Measurements from ENCODE around the gene MYO7B.

The MYO7B gene

DNA sequence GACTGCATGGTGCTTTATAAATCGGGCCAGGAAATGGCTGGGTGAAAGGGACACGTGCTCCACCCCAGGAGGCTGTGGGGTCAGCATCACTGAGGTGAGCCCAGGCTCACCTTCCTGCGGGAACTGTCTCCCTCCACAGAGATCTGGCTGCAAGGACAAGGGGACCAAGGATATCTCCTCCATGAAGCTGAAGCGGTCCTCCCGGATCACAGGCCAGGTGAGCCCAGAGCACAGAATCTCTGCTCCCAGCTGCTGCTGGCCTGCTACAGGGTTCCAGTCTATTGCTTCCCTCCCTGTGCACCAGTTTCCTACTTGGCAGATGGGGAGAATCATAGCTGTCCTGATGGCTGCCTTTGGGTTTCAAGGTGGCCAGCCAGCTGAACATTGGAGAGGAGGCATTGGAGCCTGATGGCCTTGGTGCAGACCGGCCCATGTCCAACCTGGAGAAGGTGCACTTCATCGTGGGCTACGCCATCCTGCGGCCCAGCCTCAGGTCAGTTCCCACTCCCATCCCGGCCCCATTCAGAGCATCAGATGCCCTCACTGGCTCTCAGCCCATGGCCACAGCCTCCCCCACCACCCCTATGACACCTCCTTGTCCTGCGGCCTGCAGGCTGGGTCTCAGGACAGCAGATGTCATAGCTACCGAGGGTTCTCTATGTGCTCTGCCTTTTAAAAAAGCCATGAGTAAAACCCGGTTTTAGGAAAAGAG is 76.8 kb downstream of the MYO7B start:
- DNase-seq, result no peak

DNA sequence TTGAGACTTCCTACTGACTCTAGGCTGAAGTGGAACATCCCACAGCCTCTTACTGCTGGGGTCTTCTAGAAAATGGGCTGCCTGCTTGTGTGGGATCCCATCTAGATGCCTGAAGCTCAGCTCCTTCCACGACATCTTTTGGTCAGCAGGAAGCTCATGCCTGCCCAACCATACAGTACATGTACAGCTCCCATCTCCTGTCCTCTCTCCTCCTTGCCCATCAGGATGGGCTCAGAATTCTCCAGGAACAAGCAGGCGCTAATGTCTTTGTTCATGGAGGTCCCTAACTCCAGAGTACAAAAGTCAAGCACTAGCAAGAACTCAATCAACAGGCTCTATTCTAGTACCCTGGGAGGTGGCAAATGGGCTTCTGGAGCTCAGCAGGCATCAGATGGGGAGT is 78.8 kb downstream of the MYO7B start:
- no peak for DNase-seq

DNA sequence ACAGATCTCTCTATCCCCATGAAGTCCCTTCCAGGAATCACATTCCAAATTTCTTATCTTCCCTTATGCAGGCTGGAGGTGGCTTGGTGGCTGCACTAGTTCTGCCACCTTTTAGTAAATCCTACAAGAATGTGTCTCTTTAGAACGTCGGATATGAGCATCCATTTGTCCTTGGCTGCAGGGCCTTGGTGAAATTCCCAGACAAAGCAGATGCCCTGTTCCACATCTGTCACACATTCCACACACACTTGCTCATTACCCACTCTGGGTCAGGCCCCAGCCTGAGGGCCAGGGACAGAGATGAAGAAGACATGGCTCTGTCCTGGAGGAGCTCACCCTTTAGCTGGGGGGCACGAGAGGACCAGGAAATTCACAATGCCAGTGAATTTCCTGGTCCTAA is 79.2 kb downstream of the MYO7B start:
- DNase-seq, result no peak

DNA sequence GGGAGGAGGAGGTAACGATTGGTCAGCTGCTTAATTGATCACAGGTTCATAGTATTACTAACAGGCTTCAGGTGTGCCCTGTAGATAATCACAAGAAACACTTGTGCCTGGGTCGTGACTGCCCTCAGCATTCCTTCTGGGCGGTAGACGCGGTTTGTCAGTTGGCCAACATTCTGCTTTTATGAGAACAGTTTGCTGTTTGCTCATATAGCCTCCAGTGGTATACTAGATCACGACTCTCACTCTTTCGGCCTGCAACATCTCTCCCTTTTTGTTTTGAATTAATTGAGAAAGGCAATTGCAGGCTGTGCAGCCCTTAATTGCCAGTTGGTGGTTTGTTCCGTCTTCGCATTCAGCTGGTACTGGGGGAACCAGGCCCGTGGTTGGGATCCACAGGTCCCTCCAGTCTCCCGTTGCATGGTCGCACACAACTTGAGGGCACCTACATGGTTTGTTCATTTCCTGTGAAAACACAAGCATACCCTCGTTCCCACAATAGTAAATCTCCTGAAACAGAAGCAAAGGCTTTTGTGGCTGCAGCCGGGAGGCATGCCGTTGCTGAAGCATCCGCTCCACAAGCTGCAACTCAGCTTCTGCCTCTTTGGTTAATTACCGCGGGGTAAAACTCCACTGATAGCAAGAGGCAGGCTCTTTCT is 80.2 kb downstream of the MYO7B start:
- no peak for DNase-seq

DNA sequence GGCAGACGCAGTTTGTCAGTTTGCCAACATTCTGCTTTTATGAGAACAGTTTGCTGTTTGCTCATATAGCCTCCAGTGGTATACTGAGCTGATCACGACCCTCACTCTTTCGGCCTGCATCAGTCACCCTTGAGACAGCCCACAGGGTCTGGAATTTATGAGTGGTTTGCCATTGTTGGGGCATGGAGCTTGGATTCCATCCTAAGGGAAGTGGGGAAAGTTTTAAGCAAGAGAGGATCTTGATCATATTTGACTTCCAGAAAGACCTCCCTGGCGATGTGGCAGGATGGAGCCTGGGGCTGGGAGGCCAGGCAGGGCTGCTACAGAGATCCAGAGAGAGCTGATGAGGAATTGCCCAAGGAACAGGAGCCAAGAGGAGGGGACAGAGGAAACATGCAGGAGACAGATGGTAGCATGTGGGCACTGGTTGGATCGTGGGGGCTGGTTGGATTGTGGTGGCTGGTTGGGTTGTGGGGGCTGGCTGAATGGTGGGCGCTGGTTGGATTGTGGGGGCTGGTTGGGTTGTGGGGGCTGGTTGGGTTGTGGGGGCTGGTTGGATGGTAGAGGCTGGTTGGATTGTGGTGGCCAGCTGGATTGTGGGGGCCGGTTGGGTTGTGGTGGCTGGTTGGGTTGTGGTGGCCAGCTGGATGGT is 83.2 kb downstream of the MYO7B start:
- DNase-seq, result no peak

DNA sequence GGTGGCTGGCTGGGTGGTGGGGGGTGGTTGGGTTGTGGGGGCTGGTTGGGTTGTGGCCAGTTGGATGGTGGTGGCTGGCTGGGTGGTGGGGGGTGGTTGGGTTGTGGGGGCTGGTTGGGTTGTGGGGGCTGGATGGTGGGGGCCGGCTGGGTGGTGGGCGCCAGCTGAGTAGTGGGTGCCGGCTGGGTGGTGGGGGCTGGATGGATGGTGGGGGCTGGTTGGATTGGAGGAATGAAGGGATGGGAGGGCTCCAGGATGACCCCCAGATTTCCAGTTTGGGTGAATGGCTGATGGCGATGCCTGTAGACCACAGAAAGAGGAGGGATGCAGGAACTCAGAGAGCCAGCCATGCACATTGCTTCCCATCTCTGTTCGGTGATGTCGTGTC is 83.7 kb downstream of the MYO7B start:
- no peak for DNase-seq

DNA sequence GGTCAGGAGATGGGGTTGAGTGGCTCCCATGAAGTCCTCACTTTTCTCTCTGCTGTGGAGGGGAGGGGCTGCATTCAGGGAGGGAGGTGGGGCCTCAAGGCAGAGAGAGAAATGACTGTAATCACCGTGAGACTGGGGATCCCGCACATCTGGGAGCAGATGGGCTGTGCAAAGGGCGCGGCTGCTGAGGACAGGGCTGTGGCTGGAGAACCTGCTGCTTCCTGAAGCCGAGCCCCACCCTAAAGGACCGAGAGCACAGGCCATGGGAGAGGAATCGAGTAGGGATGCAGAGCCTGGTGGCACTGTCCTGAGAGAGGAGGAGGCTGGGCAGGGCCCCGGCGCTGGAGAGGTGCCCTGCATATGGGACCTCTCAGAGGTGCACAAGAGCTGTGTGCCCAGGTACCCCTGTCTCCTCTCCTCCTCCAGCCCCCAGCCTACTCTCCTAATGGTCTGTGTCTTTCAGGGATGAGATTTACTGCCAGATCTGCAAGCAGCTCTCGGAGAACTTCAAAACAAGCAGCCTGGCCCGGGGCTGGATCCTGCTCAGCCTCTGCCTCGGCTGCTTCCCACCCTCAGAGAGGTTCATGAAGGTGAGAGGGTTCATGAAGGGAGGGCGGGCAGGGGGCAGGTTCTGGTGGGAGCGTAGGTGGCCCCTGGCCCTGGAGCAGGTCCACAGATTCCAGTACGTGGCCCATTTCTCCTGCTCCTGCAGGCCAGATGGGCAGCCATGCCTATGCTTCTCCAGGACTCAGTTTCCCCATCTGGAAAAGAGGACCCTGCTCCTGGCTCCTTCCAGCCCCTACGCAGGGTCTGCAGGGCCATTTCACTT is 84.6 kb downstream of the MYO7B start:
- no peak for DNase-seq

DNA sequence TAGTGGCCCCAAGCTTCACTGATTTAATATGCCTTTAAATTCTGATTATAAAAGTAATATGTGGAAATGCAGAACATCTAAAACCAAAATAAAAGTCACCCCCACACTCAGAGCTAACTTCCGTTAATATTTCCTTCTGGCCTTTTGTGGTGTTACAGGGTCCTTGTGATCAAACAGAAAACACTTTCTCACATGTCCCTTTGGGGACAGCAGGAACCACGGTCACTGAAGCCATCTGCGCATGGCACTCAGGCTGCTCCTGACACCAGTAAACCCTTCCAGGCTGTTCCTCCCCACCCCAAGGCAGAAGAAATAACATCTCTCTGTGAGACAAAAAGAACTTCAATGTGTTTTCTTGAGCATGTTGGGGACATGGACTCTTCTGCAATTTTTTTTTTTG is 85.4 kb downstream of the MYO7B start:
- DNase-seq, result no peak

DNA sequence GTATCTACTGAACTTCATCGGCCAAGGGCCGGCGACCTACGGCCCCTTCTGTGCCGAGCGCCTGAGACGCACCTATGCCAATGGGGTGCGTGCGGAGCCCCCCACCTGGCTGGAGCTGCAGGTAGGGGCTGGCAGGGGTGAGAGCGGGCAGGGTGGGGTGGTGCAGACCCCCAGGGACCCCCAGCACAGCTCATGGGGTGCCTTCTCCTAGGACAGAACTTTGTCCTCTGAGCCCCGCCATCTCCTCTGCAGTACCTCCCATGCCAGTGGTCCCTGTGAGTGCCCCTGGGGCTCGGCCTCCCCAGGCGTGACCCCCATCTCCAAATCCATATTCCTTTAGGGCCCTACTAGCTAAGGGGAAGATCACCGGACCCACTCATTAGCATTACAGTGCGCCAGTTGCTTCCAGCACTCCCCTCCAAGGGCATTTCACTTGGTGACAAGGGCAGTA is 86.5 kb downstream of the MYO7B start:
- no peak for DNase-seq

DNA sequence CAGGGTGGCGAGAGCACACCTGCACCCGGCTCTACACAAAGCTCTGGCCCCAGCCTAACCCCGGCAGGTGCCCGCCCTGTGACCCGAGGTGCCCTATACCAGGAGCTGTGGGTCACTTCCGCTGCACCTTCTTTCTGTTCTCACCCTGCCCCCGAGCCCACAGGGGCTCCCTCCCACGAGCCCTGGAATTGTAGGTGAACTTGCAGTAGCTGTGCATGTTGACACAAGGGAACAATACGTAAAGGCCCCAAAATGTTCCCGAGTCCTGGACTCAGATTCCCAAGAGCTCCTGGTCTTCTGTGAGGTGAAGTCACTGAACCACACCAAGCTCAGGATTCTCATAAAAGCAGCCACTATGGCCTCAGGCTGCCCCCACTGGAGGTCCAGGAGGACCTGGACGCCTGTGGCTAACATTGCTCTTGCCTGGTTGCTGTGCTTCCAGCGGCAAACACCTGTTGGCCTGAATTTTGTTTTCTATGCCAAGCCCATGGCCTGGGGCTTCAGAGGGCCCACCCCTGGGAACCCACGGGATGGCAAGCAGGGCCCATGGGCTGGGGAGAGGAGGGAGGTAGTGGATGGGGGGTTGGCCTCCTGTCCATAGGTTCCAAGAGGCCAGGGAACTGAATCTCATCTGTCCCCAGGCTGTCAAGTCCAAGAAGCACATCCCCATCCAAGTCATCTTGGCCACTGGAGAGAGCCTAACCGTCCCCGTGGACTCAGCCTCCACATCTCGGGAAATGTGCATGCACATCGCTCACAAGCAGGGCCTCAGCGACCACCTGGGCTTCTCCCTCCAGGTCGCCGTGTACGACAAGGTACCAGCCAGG is 87.3 kb downstream of the MYO7B start:
- no peak for DNase-seq

DNA sequence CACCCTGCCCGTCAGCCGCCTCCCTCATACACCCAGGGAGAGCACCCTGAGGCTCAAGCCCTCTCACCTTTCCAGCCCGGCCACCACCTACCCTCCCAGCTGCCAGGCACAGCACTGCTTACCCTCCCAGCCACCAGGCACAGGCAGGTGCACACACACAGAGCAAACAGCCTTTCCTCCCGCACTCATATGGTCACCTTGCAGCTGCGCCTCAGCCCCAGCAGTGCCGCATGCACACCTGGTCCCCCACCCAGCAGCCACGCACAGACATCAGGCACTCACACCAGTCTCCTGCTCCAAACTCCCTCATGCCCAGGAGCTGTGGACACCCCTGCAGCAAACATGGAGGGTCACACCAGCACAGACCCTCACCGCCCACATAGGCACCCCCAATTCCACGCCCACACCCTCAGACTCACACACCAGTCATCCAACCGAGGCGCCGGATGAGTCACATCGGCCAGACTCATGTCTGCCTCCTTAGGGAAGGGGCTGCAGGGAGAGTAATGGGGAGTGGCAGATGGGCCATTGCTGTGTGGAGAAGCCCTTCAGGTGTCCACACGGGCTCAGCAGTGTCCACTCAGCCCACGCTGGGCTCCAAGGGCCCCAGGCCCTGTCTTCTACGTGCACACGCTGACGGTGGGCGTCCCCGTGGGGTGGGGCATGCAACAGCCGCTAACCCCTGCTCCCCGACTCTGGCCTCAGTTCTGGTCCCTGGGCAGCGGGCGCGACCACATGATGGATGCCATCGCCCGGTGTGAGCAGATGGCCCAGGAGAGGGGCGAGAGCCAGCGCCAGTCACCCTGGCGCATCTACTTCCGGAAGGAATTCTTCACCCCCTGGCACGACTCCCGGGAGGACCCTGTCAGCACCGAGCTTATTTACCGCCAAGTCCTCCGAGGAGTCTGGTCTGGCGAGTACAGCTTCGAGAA is 88.2 kb downstream of the MYO7B start:
- DNase-seq, result no peak

DNA sequence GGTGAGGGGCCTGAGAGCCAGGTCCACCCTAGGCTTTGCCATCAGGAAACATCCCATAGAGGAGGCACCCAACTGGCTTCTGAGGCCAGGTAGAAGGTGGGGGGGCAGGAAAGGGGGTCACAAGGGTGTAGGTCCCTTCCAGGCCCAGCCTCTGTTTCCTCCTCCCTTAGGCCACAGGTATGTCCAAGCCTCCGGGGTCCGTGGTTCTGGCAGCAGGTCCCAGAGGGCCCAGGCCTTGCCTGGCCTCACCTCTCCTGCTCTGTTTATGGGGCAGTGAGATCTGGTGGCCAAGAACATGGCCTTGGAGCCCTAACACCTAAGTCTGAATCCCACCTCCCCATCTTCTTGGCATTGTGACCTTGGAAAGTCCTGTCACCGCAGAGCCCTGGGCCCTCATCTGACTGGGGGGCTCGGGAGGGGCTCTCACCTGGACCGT is 88.9 kb downstream of the MYO7B start:
- no peak for DNase-seq

DNA sequence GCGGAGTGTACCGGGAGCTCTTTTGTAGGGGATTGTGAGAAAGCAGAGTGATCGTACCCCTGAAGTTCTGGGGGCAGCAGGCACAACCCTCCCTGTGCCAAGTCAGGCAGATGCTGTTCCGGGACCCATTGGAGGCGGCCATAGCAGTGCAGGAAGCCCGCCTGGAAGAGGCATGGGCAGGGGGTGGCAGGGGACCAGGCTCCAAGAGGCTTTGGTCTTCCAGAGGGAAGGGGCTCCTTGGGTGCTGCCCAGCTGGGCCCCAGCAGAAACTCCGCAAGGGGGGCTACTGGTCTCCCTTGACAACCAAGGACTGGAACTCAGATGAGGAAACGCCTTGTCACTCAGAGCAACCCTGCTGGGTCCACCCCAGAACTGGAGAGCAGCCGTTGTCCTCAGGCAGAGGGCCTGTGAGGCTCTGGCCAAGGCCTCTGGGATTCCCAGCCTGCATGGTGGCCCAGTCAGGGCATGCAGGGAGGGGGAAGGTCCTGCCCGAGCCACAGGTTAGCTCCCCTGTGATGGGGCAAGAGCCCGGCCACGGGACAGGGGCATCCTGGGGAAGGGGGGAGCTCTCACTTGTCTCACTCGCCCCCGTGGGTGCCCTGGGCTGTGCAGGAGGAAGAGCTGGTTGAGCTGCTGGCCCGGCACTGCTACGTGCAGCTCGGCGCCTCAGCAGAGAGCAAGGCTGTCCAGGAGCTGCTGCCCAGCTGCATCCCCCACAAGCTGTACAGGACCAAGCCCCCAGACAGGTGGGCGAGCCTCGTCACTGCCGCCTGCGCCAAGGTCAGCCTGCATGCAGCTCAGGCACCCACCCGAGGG is 89.5 kb downstream of the MYO7B start:
- no peak for DNase-seq

DNA sequence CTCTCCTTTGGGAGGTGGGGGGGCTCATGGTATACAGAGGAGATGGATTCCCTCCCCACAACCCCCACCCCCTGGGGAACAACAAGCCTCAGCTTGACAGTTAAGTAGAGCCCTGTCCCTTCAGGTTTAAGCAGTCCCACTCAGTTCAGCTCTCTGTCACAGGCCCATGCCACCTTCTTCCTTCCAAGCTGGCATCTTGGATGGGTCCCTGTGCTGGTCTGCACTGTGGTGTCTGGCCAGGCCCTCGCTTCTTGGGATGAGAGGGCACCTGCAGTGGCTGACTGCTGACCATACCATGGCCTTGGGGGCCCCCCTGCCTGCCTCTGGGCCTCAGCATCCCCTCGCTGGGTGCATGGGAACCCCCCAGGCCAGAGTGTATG is 90.1 kb downstream of the MYO7B start:
- DNase-seq, result no peak

DNA sequence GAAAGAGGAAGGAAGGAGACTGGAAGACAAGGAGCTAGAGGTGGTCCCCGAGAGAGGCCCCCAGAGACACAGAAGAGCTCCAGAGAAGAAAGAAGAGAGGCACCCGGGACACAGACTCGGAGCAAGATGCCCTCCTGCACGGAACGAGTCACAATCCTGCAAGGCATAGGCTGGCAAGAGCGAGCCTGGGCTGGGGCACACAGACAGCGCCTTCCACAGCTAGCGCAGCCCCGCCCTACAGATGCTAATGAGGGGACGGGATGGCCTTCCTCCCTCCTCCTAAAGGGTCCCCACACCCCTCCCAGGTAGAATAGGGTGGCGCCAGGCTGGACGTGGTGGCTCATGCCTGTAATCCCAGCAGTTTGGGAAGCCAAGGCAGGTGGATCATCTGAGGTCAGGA is 90.7 kb downstream of the MYO7B start:
- no peak for DNase-seq

DNA sequence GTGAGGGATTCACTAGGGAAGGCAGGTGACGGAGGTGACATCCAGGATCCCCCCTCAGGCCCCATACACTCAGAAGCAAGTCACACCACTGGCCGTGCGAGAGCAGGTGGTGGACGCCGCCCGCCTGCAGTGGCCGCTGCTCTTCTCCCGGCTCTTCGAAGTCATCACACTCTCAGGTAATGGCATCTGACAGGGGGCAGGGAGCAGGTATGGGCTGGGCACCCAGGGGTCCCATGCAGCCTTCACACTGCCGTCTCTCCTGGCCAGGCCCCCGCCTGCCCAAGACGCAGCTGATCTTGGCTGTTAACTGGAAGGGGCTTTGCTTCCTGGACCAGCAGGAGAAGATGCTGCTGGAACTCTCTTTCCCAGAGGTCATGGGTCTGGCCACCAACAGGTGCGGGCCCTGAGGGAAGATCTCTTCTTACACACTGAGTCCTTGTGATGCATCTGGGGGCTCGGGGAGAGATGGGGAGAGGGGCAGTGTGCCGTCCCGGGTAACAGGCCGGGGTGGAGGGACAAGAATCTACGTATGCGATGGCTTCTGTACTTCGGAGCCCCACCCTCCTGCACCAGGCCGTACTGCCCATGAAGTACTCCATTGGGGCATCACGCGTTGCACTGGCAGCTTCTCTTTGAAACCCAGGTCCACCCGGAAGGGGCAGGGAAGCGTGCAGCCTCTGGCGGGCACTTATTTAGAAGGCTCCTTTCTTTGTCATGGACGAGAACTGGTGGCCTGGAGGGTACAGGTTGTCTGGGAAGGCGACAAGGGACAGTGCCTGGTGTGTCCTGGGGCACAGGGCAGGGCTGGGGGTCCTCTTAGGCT is 91.6 kb downstream of the MYO7B start:
- no peak for DNase-seq

DNA sequence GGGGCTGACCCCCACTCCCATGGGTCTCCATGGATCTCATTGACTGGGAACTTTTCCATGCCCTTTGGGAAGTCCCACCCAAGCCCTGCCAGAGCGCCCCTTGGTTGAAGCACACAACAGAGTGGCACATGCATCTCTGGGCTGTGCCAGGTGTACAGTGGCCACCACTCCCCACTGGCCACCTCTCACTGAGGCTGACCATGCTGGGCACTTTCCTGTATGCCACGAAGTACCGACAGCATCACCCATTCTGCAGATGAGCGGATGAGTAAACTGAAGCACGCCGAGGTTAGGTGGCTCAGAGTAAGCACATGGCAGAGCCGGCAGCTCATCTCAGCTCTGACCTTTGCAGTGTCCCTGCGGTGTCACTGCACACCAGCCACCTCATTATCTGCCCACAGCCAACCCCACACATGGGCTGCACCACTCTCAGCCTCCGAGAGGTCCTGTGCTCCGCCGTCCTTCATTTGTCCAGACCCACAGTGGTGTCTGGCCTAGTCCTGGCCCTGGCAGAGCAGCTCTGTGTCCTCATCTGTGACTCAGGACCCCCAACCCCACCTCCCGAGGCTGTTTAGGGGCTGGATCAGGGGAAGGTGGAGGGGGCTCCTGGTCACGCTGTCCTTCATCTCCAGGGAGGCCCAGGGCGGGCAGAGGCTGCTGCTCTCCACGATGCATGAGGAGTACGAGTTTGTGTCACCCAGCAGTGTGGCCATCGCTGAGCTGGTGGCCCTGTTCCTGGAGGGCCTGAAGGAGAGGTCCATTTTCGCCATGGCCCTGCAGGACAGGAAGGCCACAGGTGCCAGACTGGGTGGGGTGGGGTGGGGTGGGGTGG is 92.5 kb downstream of the MYO7B start:
- DNase-seq, result no peak

DNA sequence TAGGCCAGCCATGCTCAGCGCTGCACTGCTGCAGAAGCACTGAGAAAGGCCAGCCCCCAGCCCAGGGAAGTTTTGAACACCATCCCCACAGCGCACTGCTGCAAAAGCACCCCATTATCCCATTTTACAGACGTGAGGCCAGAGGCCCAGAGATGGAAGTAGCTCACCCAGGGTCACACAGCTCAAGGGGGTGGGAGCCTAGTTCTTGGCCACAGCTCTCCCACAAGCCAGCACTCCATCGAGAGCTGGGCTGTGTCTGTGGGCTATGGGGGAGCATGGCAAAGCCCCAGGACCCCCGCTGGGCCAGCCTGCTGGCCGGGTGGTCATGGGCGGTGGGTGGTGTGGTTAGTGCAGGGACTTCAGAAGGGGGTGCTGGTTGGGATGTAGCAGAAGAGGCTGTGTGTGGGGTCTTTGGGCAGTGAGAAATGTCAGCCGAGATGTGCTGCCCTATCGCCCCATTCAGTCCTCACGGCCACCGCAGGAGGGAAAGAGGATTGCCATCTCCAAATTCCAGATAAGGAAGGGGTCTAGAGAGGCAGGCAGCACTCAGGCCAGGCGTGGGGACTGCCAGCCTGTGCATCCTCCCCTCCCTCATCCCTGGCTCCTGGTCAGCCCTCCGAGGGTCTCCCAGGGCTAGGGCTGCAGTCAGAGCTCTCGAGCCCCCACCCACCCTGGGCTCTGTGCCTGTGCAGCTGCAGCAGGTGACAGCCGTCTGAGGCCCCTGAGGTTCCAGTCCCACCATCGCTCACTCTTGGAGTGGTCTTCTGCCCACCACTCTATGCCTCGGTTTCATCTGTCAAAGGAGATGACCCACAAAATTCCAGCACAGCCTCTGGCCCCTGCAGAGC is 93.5 kb downstream of the MYO7B start:
- DNase-seq, result no peak
